Fibroblast of skin of abdomen (primary cell): ENCODE results near the gene MPP2.
A peak's percentile ranks its signal among the peaks of the same experiment; 100 is the strongest.

ENCODE experiments used
- DNase-seq: peaks from one replicate; pipeline ENCODE4 v3.0.0-alpha.2; 2013

The MPP2 gene

DNA sequence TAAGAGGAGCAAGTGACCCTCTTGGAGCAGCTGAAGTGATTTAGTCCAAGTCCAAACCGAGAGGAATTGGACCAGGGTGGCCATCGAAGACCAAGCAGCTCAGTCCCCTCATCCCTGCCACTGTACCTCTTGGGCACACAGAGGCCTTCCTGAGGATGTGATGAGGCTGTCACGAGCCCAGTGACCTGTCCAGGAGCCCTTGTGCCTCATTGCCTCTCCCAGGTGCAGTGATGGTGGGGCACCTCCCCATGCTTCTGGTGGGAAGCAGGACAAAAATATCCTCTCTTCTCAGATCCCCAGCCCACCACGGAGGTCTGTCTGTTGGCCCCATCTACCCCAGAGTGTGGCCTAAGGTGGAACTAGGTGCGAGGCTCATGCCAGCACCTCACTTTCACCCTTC, 63.1 kb downstream of the MPP2 start:
- DNase-seq, result no peak

DNA sequence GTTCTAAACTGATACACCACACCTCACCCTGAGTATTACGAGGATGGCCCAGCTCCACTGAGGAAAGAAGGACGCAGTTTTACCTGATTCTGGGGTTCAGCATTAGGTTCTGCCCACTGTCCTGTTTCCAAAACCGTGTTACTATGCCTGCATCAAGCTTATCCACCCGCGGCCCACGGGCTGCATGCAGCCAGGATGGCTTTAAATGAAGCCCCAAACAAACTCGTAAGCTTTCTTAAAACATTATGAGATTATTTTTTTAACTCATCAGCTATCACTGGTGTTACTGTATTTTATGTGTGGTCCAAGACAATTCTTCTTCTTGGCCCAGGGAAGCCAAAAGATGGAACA, 64.4 kb downstream of the MPP2 start:
- DNase-seq, result no peak

DNA sequence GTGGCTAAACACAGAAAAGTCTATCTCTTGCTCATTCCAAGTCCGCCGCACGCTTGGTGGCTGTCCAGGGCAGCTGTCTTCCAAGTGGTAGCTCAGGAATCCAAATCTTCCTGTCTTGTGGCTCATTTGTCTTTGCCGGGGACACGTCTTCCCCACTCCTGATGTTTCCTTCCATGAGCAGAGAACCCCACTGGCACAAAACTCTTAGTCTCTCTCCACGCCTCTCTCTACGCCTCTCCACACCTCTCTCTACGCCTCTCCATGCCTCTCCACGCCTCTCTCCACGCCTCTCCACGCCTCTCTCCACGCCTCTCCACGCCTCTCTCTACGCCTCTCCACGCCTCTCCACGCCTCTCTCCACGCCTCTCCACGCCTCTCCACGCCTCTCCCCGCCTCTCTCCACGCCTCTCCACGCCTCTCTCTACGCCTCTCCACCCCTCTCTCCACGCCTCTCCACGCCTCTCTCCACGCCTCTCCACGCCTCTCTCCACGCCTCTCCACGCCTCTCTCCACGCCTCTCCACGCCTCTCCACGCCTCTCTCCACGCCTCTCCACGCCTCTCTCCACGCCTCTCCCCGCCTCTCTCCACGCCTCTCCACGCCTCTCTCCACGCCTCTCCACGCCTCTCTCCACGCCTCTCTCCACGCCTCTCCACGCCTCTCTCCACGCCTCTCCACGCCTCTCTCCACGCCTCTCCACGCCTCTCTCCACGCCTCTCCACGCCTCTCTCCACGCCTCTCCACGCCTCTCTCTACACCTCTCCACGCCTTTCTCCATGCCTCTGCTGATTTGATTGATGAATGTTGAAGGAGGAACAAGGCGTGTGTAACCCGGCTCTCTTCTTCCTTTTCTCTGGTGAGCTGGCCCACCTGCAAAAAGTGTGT, 65.0 kb downstream of the MPP2 start:
- peak; percentile 13 for DNase-seq

DNA sequence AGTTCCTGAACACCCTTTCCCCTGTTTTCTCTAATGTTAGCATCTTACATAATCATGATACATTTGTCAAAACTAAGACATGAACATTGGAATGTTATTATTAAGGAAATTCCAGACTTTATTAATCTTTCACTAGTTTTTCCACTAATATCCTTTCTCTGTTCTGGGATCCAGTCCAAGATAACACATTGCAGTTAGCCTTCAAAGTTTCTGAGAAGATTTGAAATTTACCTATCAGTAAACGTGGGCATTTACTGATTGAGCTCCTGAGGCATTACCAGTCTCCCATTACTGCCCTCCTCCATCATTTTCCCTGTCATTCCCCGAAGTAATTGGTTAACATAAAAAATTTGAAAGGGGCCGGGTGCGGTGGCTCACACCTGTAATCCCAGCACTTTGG, 66.1 kb downstream of the MPP2 start:
- no peak for DNase-seq

DNA sequence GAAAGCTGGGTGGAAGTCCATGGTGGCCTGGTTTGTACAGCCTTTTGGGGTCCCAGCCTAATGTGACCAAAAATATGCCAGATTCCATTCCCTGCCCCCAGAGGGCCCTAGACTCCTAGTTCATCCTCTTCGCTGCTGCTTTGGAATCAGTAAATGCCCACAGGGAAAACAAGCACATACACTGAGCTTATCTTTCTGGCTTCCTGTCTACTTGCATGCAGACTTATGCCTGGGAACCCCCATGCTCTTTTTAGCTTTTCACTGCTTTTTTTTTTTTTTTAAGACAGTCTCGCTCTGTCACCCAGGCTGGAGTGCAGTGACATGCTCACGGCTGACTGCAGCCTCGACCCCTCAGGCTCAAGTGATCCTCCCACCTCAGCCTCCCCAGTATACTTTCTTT, 66.5 kb downstream of the MPP2 start:
- DNase-seq, result no peak

DNA sequence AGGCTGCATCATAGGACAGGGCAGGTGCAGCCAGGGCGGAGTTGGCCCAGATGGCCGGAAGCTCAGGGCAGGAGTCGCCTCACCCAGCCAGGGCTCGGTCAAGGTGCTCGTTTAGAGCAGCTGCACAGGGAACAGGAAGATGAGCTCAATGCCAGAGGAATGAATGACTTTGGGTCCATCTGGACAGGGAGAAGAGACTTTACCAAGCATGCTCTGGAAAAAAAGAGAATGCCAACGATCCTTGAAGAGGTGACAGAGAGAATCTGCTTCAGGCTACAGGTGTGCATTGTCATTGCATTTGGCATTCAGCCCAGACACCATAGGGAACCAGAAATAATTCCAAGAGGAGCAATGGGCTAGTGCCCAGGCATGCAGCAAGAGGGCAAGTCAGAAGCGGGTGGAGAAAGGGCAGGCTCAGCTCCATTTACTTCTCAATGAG, 67.6 kb downstream of the MPP2 start:
- DNase-seq, result no peak

DNA sequence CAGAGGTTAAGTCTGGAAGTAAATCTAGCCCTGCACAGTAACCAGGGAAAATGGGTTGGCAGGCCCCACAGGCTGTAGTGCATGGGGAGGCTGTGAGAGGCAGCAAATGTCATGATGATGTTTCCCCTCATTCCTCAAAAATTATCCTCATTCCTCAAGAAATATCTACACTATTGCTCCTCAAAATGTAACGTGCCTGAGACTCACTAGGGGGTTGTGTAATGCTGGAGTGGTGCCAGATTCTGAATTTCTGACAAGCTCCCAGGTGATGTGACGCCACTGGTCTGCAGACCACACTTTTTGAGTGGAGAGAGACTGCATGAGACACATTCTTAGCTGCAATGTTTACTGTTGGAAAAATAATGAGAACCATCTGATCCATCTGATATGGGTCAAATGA, 73.2 kb downstream of the MPP2 start:
- peak; percentile 75 for DNase-seq

DNA sequence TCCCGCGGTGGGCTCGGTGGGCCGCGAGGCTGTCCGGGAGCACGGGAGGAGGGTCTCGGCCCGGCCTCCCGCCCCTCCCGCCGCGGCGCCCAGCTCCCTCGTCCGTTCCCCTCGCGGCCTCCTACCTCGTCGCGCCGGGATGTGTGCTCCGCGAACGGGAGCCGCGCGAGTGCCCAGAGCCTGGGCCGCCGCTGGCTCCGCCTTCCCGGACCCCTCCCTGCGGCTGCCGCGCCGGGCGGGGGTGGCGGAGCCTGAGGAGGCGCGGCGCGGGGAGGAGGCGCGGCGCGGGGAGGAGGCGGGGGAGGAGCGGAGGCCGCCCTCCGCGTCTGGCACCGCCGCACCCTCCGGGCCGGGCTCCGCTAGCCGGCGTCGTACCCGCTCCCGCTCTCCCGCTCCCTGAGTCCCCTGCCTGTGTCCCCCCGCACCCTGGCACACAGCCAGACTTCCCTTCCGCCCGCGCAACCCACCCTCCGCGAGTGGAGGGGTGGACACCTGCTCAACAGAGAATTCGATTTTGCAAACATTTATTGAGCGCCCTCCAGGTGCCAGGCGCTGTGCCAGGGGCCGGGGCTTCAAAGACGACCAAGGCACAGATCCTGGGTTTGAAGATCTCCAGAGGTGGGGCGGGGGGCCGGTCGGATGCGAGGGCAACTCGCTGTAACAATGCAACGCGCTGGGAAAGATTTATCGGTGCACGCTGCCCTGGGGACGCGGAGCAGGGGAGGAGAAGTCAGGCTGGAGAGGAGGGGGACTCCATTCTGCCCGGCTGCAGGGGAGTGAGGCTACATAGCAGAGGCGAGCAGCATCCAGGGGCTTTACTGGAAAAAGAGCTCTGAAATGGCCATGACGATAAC, 74.1 kb downstream of the MPP2 start, which contains the start of gene MPP3:
Gene MPP3, minus strand, starts transcription at position 171 of the 854 bp plus-strand sequence. CDS start 1,240 bp downstream, outside the sequence.
- DNase-seq, result peak; percentile 76

DNA sequence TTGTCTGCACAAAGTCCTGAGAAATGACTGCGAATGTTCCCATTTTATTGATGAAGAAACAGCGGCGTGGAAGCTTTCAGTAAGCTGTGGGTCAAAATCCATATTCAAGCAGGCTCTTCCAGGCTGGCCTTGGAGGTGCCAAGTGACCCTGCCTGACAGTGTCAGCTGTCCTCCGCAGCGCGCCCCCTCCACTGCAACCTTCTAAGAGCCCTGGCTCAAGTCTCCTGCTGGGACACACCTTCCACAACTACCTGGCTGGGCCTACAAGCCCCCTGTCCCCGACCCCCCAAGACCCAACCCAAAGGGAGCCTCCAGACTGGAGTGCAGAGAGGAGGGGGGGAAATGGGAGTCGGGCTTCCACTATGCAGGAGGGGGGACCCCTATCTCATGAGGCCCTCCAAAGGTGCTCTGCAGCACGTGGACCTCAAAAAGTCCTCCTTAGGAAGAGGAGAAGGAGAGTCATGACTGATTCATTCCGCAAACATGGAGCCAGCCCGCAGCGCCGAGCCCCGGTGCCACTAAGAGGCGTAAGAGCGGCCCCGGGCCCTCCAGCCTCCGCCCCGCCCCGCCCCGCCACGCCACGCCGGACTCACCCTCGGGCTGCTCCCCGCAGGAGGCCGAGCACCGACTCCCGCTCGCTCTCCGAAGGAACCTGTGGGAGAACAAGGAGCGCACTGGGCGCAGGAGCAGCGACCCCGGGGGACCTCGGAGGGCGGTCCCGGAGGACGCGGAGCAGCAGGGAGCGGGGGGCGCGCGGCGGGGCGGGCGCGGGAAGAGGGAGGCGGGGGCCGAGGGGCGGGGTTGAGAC, 75.0 kb downstream of the MPP2 start:
- peak; percentile 74 for DNase-seq

DNA sequence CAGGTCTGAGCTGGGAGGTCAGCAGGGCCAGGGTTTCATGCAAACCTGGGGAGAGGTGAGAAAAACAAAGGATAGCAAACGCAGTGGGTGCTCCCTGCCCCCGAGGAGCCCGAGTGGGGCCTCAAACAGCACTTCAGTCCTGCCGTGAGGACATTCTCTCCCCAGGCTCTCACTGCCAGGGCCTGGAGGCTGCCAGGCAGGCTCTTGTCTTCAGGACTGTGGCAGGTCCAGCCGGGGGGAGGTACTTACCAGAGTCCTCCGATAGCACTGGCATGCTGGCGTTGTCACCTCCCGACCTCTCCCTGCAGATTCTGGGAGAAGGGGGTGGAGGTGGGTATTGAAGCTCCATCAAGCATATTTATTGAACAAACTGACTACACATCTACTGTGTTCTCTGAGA, 75.7 kb downstream of the MPP2 start:
- DNase-seq, result no peak

DNA sequence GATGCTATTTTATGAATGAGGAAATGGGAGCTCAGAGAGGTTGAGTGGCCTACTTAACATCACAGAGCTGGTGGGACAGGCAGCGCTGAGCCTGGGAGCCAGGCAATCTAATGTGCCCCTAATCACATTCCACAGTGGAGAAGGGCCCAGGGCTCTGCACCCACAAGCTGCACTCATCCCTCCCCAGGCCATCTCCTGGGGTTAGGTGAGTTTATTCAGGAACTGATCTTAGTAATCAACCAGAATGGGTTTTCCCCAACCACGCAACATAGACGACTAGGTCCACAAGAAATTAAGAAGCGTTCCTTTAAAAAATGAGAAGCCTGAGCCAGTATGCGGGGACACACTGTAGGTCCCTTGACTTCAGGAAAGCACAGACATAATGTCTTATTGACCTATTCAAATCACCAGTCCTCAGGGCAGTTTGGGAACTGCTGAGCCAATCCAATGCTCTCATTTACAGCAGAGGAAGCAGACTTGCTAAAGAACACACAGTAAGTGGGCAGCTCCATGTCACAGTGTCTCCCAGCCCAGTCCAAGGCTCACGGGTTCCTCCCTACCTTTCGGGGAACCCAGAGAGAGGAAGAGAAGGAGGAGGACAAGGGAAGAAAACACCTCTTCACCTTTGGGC, 76.7 kb downstream of the MPP2 start:
- DNase-seq, result no peak

DNA sequence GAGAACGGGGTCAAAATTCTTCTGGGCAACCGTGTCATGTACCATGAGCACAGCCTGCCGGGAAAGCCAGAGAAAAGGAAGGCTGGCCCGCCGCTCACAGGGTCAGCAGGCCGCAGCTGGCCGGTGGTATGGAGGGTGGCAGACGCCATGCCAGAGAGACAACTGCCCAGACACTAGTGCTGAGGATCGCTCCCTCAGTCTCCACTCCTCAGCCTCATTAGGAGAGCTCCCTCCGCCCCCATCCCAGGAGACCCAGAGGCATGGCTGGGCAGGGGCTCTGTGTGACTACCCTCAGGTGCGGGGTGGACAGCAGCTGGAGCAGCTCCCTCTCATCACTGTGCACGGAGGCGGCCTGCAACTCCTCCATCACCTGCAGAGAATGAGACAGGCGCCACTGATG, 77.6 kb downstream of the MPP2 start:
- no peak for DNase-seq

DNA sequence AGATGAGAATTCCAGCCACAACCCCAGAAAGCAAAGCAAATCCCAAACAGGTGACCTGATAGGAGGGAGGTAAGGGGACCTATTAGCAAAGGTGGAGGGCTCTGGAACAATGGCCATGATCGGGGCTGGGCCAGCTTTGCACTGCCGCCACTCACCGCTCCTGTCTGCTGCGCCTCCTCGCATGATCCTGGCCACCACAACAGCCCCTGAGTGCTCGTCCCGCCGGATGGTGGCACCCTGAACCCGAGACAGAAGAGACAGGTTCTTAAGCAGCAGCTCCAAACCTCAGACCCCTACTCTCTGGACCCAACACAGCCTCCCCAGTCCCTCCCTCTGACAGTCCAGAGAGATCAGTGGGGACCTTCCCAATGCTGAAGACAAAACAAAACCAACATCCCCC, 79.7 kb downstream of the MPP2 start:
- no peak for DNase-seq

DNA sequence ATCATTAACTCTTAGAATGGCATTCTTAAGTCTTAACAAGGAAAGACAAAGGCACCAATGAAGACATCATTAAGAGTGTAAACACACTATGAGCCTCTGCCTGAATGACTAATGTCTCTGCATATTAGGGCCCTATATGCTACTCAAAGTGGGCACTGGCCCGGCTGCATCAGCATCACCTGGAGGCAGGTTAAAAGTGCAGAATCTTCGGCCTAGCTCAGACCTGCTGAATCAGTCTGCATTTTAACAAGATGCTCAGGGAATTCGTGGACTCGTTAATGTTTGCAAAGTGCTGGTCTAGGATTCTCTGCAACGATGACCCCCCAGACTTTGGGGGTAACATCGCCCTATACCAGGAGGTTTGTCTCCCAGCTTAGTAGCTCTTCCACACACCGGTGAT, 81.1 kb downstream of the MPP2 start:
- DNase-seq, result no peak

DNA sequence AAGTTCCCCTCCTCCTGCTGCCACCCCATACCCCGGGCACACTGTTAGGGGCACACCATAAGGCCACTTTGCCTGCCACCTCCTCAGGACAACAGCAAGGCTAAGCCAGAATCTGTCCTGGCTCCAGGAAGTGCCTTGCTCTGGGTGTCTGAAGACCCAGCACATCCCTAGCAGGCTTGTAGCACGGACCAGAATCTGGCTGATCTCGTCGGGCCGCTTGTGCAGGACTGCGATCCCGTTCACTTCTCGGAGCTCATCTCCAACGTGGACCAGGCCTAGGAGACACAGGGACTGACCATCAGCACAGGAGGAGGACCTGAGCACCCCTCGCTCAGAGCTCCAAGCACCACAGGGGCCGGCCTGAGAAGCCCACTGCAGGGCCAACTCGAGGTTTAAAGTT, 81.8 kb downstream of the MPP2 start:
- DNase-seq, result no peak
